Measurements from ENCODE around the gene SPINK14.

The SPINK14 gene, protein sequence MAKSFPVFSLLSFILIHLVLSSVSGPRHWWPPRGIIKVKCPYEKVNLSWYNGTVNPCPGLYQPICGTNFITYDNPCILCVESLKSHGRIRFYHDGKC

DNA sequence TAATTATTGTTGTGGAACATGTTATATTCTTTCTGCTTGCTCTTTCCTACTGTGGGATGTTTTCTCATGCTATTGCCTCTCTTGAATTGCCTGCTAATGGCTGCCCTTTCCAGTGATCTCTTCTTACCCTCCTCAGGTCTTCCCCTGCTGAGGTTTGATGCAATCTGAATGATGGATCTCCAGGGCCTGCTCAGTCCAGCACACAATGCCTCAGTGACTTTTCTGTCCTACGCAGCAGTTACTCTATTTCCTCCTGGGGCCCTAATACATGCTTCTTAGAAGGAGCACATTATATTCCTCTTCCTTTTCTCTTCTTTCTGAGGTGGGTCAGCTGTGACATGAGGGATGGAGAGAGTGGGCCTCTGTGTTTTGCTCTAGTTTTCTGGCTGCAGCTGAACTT lies at the start of gene SPINK14:
Gene SPINK14, plus strand, starts transcription at position 301 of the 400 bp plus-strand sequence. CDS start 1,187 bp downstream, outside the sequence.
- Histone ChIP-seq H3K36me3 (ENCODE audit: control insufficient read depth in 2 of 2, insufficient read depth in 1 of 2, low read length in 2 of 2) (no peaks in the 10 kb centered on the region), H3K4me1 (ENCODE audit: control insufficient read depth, insufficient read depth, low read length) (no peaks in the 10 kb centered on the region), H3K4me3 (ENCODE audit: low read depth, low read length) (no peak within 1 kb of the TSS), H3K9me3 (ENCODE audit: control insufficient read depth, insufficient read depth, low read depth, low read length) (no peaks in the 10 kb centered on the region), H3K27ac (ENCODE audit: extremely low read depth, low read depth, low read length) (no peak within 1 kb of the TSS)
- ChIA-PET CTCF (interaction anchor here (1.2 kb wide), 1 partner anchor 207 kb away, joined by 8 read pairs; no protein-coding TSS in a partner anchor), POLR2A (no interaction called here)
- TF ChIP-seq ZNF169 (tag by site-specific recombination; IDR thresholded peaks at IDR 0.05) (no peak), ZNF114 (tag by site-specific recombination; IDR thresholded peaks at IDR 0.05) (no peak), ZNF530 (tag by site-specific recombination; IDR thresholded peaks at IDR 0.05; ENCODE audit: low read depth) (no peak), ZNF341 (tag by site-specific recombination; IDR thresholded peaks at IDR 0.05; ENCODE audit: low read depth) (no peak), ZSCAN16 (tag by site-specific recombination; IDR thresholded peaks at IDR 0.05) (no peak), ZNF843 (tag by site-specific recombination; IDR thresholded peaks at IDR 0.05) (no peak), ZNF335 (tag by site-specific recombination; conservative IDR thresholded peaks at IDR 0.05) (no peak)
- TF ChIP-seq, protein P1, sequence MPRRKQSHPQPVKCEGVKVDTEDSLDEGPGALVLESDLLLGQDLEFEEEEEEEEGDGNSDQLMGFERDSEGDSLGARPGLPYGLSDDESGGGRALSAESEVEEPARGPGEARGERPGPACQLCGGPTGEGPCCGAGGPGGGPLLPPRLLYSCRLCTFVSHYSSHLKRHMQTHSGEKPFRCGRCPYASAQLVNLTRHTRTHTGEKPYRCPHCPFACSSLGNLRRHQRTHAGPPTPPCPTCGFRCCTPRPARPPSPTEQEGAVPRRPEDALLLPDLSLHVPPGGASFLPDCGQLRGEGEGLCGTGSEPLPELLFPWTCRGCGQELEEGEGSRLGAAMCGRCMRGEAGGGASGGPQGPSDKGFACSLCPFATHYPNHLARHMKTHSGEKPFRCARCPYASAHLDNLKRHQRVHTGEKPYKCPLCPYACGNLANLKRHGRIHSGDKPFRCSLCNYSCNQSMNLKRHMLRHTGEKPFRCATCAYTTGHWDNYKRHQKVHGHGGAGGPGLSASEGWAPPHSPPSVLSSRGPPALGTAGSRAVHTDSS (tag by site-specific recombination; IDR thresholded peaks at IDR 0.05), result no peak
- TF ChIP-seq, protein P2, sequence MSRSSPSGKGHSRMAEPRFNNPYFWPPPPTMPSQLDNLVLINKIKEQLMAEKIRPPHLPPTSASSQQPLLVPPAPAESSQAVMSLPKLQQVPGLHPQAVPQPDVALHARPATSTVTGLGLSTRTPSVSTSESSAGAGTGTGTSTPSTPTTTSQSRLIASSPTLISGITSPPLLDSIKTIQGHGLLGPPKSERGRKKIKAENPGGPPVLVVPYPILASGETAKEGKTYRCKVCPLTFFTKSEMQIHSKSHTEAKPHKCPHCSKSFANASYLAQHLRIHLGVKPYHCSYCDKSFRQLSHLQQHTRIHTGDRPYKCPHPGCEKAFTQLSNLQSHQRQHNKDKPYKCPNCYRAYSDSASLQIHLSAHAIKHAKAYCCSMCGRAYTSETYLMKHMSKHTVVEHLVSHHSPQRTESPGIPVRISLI (tag by site-specific recombination; IDR thresholded peaks at IDR 0.05), result no peak

DNA sequence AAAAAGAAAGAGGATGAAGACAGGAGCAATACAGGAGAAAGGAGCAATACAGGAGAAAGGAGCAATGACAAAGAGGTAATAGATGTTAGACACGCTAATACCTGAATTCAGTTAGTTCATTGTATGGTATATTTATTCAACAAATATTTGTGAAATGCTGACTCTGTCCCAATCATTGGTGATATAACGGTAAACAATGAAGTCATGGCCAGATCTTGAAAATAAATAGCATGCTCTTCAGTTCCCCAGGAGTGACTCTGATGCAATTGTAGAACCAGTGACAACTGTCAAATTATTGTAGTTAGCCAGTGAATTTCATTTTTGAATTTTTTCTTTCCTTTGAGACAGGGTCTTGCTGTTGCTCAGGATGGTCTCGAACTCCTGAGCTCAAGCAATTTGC lies 48.0 kb upstream of the SPINK14 start:
- Histone ChIP-seq H3K36me3 (ENCODE audit: control insufficient read depth in 2 of 2, insufficient read depth in 1 of 2, low read length in 2 of 2) (peaks cover 0 to 16% of the 10 kb centered on the region in 2 experiments; a peak in 1 of 3 replicates), H3K4me3 (ENCODE audit: low read depth, low read length) (no peak overlapping the region), H3K9me3 (ENCODE audit: control insufficient read depth, insufficient read depth, low read depth, low read length) (no peaks in the 10 kb centered on the region), H3K4me1 (ENCODE audit: control insufficient read depth, insufficient read depth, low read length) (no peaks in the 10 kb centered on the region), H3K27ac (ENCODE audit: extremely low read depth, low read depth, low read length) (no peak overlapping the region)
- ChIA-PET POLR2A (no interaction called here), CTCF (interaction anchor here (0.6 to 1.2 kb wide), 10 partner anchors 13 to 613 kb away, joined by 3 to 6 read pairs (median 3); no protein-coding TSS in a partner anchor)
- TF ChIP-seq, protein P3, sequence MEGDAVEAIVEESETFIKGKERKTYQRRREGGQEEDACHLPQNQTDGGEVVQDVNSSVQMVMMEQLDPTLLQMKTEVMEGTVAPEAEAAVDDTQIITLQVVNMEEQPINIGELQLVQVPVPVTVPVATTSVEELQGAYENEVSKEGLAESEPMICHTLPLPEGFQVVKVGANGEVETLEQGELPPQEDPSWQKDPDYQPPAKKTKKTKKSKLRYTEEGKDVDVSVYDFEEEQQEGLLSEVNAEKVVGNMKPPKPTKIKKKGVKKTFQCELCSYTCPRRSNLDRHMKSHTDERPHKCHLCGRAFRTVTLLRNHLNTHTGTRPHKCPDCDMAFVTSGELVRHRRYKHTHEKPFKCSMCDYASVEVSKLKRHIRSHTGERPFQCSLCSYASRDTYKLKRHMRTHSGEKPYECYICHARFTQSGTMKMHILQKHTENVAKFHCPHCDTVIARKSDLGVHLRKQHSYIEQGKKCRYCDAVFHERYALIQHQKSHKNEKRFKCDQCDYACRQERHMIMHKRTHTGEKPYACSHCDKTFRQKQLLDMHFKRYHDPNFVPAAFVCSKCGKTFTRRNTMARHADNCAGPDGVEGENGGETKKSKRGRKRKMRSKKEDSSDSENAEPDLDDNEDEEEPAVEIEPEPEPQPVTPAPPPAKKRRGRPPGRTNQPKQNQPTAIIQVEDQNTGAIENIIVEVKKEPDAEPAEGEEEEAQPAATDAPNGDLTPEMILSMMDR (tag by site-specific recombination; IDR thresholded peaks at IDR 0.05), result no peak
- TF ChIP-seq ZNF48 (tag by site-specific recombination; IDR thresholded peaks at IDR 0.05) (no peak), ZNF670 (tag by site-specific recombination; IDR thresholded peaks at IDR 0.05; ENCODE audit: low read depth) (no peak), ZBTB7A (tag by site-specific recombination; IDR thresholded peaks at IDR 0.05; ENCODE audit: low read depth) (no peak), ZNF624 (tag by site-specific recombination; IDR thresholded peaks at IDR 0.05) (no peak), KLF8 (tag by site-specific recombination; IDR thresholded peaks at IDR 0.05) (no peak), ZBTB48 (tag by site-specific recombination; IDR thresholded peaks at IDR 0.05) (no peak), ZNF549 (tag by site-specific recombination; IDR thresholded peaks at IDR 0.05) (no peak), ZNF274 (IDR thresholded peaks at IDR 0.05; ENCODE audit: low read length) (no peak), ZNF274 (tag by site-specific recombination; IDR thresholded peaks at IDR 0.05; ENCODE audit: borderline replicate concordance) (no peak)
- TF ChIP-seq, protein P4, sequence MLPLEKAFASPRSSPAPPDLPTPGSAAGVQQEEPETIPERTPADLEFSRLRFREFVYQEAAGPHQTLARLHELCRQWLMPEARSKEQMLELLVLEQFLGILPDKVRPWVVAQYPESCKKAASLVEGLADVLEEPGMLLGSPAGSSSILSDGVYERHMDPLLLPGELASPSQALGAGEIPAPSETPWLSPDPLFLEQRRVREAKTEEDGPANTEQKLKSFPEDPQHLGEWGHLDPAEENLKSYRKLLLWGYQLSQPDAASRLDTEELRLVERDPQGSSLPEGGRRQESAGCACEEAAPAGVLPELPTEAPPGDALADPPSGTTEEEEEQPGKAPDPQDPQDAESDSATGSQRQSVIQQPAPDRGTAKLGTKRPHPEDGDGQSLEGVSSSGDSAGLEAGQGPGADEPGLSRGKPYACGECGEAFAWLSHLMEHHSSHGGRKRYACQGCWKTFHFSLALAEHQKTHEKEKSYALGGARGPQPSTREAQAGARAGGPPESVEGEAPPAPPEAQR (tag by site-specific recombination; IDR thresholded peaks at IDR 0.05), result no peak
- TF ChIP-seq, protein P5, sequence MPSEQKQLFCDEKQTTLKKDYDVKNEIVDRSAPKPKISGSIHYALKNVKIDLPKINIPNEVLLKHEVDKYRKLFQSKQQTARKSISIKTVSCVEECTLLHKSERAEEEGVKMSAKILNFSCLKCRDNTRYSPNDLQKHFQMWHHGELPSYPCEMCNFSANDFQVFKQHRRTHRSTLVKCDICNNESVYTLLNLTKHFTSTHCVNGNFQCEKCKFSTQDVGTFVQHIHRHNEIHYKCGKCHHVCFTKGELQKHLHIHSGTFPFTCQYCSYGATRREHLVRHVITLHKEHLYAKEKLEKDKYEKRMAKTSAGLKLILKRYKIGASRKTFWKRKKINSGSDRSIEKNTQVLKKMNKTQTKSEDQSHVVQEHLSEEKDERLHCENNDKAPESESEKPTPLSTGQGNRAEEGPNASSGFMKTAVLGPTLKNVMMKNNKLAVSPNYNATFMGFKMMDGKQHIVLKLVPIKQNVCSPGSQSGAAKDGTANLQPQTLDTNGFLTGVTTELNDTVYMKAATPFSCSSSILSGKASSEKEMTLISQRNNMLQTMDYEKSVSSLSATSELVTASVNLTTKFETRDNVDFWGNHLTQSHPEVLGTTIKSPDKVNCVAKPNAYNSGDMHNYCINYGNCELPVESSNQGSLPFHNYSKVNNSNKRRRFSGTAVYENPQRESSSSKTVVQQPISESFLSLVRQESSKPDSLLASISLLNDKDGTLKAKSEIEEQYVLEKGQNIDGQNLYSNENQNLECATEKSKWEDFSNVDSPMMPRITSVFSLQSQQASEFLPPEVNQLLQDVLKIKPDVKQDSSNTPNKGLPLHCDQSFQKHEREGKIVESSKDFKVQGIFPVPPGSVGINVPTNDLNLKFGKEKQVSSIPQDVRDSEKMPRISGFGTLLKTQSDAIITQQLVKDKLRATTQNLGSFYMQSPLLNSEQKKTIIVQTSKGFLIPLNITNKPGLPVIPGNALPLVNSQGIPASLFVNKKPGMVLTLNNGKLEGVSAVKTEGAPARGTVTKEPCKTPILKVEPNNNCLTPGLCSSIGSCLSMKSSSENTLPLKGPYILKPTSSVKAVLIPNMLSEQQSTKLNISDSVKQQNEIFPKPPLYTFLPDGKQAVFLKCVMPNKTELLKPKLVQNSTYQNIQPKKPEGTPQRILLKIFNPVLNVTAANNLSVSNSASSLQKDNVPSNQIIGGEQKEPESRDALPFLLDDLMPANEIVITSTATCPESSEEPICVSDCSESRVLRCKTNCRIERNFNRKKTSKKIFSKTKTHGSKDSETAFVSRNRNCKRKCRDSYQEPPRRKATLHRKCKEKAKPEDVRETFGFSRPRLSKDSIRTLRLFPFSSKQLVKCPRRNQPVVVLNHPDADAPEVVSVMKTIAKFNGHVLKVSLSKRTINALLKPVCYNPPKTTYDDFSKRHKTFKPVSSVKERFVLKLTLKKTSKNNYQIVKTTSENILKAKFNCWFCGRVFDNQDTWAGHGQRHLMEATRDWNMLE (tag by site-specific recombination; conservative IDR thresholded peaks at IDR 0.05; ENCODE audit: low read depth), result no peak
- TF ChIP-seq, protein P6, sequence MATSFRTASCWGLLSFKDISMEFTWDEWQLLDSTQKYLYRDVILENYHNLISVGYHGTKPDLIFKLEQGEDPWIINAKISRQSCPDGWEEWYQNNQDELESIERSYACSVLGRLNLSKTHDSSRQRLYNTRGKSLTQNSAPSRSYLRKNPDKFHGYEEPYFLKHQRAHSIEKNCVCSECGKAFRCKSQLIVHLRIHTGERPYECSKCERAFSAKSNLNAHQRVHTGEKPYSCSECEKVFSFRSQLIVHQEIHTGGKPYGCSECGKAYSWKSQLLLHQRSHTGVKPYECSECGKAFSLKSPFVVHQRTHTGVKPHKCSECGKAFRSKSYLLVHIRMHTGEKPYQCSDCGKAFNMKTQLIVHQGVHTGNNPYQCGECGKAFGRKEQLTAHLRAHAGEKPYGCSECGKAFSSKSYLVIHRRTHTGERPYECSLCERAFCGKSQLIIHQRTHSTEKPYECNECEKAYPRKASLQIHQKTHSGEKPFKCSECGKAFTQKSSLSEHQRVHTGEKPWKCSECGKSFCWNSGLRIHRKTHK (tag by site-specific recombination; IDR thresholded peaks at IDR 0.05), result no peak
